Smooth muscle cell (in vitro differentiated cells): Measurements from ENCODE around the gene MUC6. TPM values are rescaled to one million over a fixed set of nuclear protein-coding genes. Genes with fewer than 3 reads are reported as not detected.

Experiments
- DNase-seq: peaks from one replicate; lab custom pipeline; 2025; ENCODE audit not compliant: unreplicated experiment; lab: John Stamatoyannopoulos, UW
- H2AFZ ChIP-seq: fragments of 200-600 bp; sonication (generic); 2 replicates; pipeline ENCODE4 v1.6.0; 2016; ENCODE audit warnings: antibody characterized with exemption, low read depth, mild to moderate bottlenecking
- H3F3A ChIP-seq: fragments of 200-600 bp; sonication (generic); 2 replicates; pipeline ENCODE4 v1.6.0; 2017; ENCODE audit warnings: antibody characterized with exemption, low read depth
- H3K27ac ChIP-seq: fragments of 200-600 bp; sonication (generic); 2 replicates; pipeline ENCODE4 v1.5.1; 2016; ENCODE audit warnings: low read depth, mild to moderate bottlenecking
- H3K27me3 ChIP-seq: fragments of 200-600 bp; sonication (generic); 2 replicates; pipeline ENCODE4 v1.6.1; 2016; ENCODE audit warnings: low read depth, mild to moderate bottlenecking
- H3K36me3 ChIP-seq: fragments of 200-600 bp; sonication (generic); 2 replicates; pipeline ENCODE4 v1.5.1; 2016; ENCODE audit warnings: low read depth
- H3K4me1 ChIP-seq: fragments of 200-600 bp; sonication (generic); 2 replicates; pipeline ENCODE4 v1.5.1; 2016; ENCODE audit warnings: low read depth
- H3K4me2 ChIP-seq: fragments of 200-600 bp; sonication (generic); 2 replicates; pipeline ENCODE4 v1.6.0; 2016; ENCODE audit warnings: mild to moderate bottlenecking
- H3K4me3 ChIP-seq: fragments of 200-600 bp; sonication (generic); 2 replicates; pipeline ENCODE4 v1.5.1; 2016; ENCODE audit warnings: mild to moderate bottlenecking
- H3K79me2 ChIP-seq: fragments of 200-600 bp; sonication (generic); 2 replicates; pipeline ENCODE4 v1.6.0; 2016; ENCODE audit warnings: low read depth, mild to moderate bottlenecking
- H3K9ac ChIP-seq: fragments of 200-600 bp; sonication (generic); 2 replicates; pipeline ENCODE4 v1.6.0; 2016; ENCODE audit warnings: low read depth
- H3K9me3 ChIP-seq: fragments of 200-600 bp; sonication (generic); replicated peaks from 2 replicates; pipeline ENCODE4 v1.5.1; 2016; ENCODE audit warnings: low read depth
- H4K20me1 ChIP-seq: fragments of 200-600 bp; sonication (generic); 2 replicates; pipeline ENCODE4 v1.6.0; 2016; ENCODE audit warnings: low read depth
- WGBS: methylation state at CpG from one replicate; pipeline ENCODE4 v1.1.7; 2016; ENCODE audit warnings: low lambda C conversion rate; 5-methylcytosine and 5-hydroxymethylcytosine counted together
- polyA plus RNA-seq: library from polyadenylated mRNA; unstranded; fragments of >200 nt; fragmentation: Nextera tagmentation; extraction: Ambion mirVana; gene quantifications from 2 replicates; pipeline ENCODE4 v1.2.1, GENCODE V29; 2016
- total RNA-seq: library from RNA; depleted of rRNA; stranded (reverse); fragments of >200 nt; gene quantifications from 2 replicates; pipeline ENCODE4 v1.2.3, GENCODE V29; 2014
- TF ChIP-seq, protein P1 (sequence below): fragments of 200-600 bp; sonication (generic); IDR thresholded peaks from 2 replicates; pipeline ENCODE4 v1.5.1; 2017; ENCODE audit warnings: borderline replicate concordance, mild to moderate bottlenecking, antibody characterized with exemption; ENCODE audit not compliant: insufficient read depth, poor library complexity, severe bottlenecking

MUC6 gene
- total and polyA plus RNA-seq, 2 experiments from 2014 or later: not detected

DNA sequence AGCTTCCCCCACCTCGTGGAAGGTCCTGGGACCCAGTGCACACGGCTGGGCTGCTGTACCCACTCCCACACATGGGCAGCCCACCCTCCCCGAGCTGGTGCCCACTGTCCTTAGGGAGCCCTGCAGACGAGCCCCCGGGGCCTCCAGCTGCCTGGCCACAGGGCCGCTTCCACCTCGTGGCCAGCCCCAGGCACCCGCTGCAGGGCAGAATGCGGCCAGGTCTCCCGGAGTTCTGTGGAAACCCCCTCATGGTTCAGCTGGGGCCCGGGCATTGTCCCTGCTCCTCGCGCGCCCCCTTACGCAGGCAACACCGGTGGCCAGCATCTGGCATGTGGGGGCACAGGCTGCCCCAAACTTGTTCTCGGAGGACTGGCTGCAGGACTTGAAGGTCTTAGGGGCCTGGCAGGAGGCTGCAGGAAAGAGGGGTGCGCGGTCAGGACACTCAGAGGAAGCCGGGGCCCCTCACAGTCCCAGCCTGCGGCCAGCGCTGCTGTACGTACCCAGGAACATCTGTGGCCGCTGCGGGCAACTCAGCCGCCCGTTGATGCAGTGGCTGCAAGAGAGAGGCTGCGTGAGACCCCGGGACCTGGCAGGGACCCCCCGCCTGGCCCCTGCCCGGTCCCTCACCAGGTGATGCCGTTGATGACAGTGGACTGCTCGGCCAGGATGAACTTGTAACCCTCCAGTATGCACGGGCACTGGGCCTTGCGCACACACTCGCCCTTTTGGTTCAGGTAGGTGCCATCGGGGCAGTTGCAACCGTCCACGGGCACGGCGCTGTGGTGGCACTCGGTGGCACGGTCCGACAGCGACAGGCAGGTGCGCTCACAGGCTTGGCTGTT lies 9.7 kb downstream of the MUC6 start:
- Histone ChIP-seq H3F3A (no peaks in the 10 kb centered on the region), H3K79me2 (no peaks in the 10 kb centered on the region), H3K27ac (no peak overlapping the region), H3K4me3 (no peak overlapping the region), H3K9me3 (no peaks in the 10 kb centered on the region), H4K20me1 (no peaks in the 10 kb centered on the region), H3K27me3 (no peaks in the 10 kb centered on the region), H3K36me3 (no peaks in the 10 kb centered on the region), H3K9ac (no peak overlapping the region), H3K4me1 (no peaks in the 10 kb centered on the region), H3K4me2 (no peak overlapping the region), H2AFZ (no peak overlapping the region)
- 94% methylated on average over 41 of the region's 46 CpGs for WGBS
- DNase-seq: no peak
- TF ChIP-seq, protein P1, sequence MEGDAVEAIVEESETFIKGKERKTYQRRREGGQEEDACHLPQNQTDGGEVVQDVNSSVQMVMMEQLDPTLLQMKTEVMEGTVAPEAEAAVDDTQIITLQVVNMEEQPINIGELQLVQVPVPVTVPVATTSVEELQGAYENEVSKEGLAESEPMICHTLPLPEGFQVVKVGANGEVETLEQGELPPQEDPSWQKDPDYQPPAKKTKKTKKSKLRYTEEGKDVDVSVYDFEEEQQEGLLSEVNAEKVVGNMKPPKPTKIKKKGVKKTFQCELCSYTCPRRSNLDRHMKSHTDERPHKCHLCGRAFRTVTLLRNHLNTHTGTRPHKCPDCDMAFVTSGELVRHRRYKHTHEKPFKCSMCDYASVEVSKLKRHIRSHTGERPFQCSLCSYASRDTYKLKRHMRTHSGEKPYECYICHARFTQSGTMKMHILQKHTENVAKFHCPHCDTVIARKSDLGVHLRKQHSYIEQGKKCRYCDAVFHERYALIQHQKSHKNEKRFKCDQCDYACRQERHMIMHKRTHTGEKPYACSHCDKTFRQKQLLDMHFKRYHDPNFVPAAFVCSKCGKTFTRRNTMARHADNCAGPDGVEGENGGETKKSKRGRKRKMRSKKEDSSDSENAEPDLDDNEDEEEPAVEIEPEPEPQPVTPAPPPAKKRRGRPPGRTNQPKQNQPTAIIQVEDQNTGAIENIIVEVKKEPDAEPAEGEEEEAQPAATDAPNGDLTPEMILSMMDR: no peak

DNA sequence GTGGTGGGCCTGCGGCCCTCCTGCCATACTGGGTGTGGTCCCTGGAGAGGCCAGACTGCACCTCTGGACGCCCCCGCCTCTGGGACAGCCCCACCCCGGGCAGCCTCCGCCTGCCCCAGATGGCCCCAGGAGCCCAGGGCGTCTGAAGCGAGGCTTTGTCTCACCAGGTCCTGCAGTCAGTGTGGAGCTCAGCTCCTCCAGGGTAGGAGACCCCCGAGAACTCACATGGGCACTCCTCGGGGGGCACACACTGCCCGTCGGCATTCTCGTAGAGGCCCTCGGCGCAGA lies 10.4 kb downstream of the MUC6 start:
- H3K36me3 ChIP-seq: no peaks in the 10 kb centered on the region
- 95% methylated on average over 14 of the region's 14 CpGs for WGBS
- no peaks in the 10 kb centered on the region for H3K4me1 ChIP-seq
- H3K9me3 ChIP-seq: no peaks in the 10 kb centered on the region
- no peak overlapping the region for H3K9ac ChIP-seq
- H3K4me3 ChIP-seq: no peak overlapping the region
- TF ChIP-seq, protein P1: no peak
- H3K27ac ChIP-seq: no peak overlapping the region
- H3K79me2 ChIP-seq: no peaks in the 10 kb centered on the region
- no peak overlapping the region for H3K4me2 ChIP-seq
- no peak overlapping the region for H2AFZ ChIP-seq
- no peaks in the 10 kb centered on the region for H3K27me3 ChIP-seq
- H3F3A ChIP-seq: no peaks in the 10 kb centered on the region
- no peak for DNase-seq
- H4K20me1 ChIP-seq: no peaks in the 10 kb centered on the region

GRCh38 chr11:1025410-1026162 lies 10.9 kb downstream of the MUC6 start:
- H3K79me2 ChIP-seq: no peaks in the 10 kb centered on the region
- H3K27ac ChIP-seq: no peak overlapping the region
- H3K36me3 ChIP-seq: no peaks in the 10 kb centered on the region
- H4K20me1 ChIP-seq: peaks cover under 1% of the 10 kb centered on the region
- H3K4me1 ChIP-seq: no peaks in the 10 kb centered on the region
- no peaks in the 10 kb centered on the region for H3K27me3 ChIP-seq
- H3K4me2 ChIP-seq: no peak overlapping the region
- no peak overlapping the region for H3K9ac ChIP-seq
- TF ChIP-seq, protein P1: no peak
- no peaks in the 10 kb centered on the region for H3K9me3 ChIP-seq
- no peak for DNase-seq
- H3F3A ChIP-seq: no peaks in the 10 kb centered on the region
- H3K4me3 ChIP-seq: no peak overlapping the region
- WGBS: 86% methylated on average over 35 of the region's 35 CpGs
- no peak overlapping the region for H2AFZ ChIP-seq
